Measurements from ENCODE around the gene GNAT2.

Gene GNAT2

DNA sequence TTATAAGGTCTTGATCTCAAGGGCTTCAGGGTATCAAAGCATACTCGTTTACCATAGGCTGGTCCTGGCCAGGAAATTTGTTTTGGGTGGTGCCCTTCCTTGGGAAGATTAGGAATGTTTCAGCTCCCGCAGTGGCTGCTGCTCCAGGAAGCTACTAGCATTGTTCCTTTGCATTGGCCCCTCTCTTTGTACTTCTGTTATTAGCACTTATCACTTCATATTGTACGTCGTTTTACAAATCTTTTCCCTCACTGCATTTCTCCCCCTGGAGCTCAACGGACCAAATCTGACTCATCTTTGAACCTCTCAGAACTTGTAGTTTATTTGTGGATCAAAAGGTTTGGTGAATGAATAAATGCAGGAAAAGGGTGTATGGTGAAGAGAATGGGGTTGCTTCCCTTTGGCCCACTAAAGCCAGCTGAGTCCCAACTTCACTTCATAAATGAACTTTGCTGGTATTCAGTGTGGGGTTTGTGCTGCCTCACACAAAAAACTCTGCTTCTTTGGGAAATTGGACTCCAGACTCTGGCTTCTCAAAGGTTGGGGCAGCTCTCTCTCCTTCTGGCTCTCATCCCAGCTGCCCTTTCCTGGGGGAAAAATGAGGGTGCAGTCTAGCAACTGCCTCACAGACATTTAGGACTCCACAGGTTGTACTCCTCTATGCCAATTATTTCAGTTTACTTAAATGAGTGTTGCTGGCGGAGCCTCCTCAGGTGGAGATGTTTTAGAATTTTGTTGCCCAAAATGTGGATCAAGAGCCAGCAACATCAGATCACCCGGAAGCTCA is 5.9 kb downstream of the GNAT2 start:
- DNase-seq (ENCODE audit: low read depth in 4 of 4, low spot score in 1 of 4), result no peak

DNA sequence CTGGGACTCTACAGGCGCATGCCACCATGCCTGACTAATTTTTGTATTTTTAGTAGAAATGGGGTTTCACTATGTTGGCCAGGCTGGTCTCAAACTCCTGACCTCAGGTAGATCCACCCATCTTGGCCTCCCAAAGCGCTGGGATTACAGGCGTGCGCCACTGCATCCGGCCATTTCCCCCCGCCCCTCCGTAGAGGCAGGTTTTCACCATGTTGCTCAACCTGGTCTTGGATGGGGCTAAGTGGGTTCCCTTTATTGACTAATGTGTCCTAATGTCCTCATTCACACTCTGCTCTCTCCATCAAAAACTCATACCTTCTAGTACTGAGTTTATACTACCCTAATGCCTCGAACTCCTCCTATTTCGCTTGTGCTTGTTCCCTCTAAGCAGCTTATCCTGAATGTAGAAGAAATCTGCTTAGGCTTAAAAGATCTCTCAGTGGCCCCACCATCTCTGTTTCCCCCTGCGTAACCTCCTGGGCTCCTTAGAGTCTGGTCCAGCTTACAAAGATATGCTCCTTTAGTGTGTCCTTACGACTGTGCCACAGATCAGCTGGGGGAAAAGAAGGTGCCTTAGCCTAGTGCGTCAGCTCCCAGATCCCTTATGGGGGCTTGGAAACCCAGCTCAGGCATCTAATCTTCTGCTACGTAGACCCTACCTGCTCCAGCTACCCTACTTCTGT is 8.0 kb downstream of the GNAT2 start:
- DNase-seq (ENCODE audit: low read depth in 4 of 4, low spot score in 1 of 4), result no peak

DNA sequence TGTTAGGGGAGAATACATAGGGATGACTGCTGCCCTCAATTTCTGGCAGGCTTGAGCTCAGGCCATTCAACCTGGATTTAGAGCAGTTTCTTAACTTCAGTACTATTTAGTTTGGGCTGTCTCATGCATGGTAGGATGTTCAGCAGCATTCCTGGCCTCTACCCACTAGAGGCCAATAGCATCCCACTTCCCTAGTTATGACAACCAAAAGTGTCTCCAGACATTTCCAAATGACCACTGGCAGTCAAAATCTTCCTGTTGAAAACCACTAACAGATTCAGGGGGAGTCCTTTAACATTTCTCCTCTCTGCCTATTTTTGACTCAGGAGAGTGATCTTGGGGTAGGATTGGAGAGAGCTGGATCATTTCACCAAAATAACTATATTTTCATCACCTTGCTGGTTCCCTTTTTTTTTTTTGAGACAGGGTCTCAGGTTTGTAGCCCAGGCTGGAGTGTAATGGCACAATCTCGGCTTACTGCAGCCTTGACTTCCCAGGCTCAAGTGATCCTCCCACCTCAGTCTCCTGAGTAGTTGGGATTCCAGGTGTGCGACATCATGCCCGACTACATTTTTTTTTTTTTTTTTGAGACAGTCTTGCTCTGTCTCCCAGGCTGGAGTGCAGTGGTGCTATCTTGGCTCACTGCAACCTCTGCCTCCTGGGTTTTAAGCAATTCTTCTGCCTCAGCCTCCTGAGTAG is 8.7 kb downstream of the GNAT2 start:
- no peak for DNase-seq (ENCODE audit: low read depth in 4 of 4, low spot score in 1 of 4)

DNA sequence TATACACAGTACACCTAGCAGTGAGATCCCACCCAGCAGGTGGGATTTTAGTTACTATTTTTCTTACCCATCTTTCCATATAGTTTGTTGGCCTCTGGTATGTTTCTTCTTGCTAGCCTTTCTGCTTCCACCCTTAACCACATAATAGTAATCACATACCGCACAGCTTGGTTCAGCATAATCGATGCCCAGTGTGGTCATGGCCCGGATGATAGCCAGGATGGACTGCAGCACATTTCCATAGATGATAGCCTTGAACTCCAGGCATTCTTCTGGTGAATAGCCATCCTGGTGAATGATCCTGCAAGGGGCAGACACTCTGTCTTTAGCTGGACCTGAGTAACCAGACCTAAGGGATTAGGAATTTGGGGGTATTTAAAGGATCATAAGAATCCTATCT is 9.5 kb downstream of the GNAT2 start:
- DNase-seq (ENCODE audit: low read depth in 4 of 4, low spot score in 1 of 4), result no peak

DNA sequence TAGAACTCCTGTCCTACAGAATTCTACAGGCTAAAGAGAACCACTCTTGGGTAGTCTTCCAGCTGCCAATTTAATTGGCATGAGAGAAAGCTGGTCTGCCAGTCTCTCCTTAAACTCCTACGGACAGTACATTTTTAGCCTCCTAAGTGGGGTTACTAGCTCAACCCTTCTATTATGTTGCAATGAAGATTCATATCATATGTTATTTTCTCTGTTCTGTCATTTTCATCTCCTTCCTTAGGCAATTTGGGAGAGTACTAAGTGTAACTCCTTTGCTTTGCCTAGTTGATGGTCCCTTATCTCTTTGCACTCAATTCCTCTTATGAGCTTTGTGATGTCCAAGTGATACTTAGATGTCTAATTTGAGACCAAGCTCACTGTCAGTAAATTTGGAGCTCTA is 14.0 kb downstream of the GNAT2 start:
- no peak for DNase-seq (ENCODE audit: low read depth in 4 of 4, low spot score in 1 of 4)

DNA sequence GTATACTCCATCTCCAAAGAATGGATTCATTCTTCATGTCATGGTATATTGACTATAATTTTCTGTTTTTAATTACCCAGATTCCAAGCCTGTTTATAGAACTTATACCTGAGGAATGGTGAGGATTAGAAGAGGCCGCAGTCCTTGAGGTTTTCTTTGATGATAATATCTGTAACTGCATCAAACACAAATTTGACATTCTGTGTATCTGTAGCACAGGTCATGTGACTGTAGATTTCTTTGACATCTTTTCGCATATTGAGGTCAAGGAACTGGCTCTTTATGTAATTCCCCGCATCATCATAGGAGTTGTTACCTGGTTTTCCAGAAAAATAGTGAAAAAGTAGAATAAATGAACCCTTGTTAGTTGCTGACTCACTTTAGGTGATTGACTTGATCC is 16.2 kb downstream of the GNAT2 start:
- DNase-seq (ENCODE audit: low read depth in 4 of 4, low spot score in 1 of 4), result no peak

DNA sequence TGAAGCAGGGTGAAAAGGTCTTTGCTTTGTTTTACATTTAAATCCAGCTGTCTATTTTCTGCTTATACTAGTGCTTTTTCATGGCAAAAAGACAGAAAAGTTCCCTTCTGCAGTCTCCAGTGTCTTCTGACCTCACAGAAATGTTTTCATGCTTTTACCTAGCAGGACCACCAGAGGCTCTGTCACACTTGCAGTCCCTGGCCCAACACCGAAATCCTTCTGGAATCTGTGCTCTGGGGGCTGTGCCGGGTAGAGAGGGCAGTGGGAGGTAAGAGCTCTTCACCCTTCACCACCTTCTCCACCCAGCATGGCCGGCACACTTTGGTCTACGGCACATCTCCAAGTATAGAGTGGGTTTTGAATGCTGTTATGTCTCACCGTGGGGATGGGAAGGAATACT is 20.8 kb downstream of the GNAT2 start:
- no peak for DNase-seq (ENCODE audit: low read depth in 4 of 4, low spot score in 1 of 4)

DNA sequence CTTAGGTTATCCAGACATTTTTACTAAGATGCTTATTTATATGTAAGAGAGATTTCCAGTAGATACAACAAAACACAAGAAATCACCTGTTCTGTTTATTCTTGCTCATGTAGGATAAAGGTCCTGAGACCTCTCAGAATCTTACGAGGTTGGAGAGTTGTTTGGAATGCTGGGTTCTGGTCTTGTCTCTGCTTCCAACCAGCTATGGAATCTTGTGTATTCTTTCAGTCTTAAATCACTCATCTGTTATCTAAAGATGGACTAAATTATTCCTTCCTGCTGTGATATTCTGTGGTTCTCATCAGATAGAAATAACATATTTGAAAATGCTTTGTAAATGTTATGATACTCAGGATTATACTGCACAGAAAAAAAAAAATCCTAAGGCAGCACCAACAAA is 21.3 kb downstream of the GNAT2 start:
- DNase-seq (ENCODE audit: low read depth in 4 of 4, low spot score in 1 of 4), result no peak

DNA sequence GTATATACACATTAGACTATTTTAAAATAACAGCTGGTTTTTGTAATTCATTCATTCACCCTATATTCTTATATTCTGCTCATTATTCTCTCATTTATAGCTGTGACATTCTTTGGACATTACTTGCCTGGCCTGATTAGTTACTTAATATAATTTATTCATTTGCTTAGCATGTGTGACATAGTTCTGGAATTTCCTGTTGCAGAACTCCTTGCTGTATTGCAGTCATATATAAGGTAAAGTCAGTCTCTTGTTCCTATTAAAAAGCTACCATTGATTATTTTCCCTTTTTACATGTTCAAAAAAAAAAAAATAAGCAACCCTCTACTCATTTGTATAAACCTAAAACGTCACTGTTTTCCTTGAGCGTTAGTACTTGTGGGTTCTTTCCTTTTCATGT is 23.9 kb downstream of the GNAT2 start:
- DNase-seq (ENCODE audit: low read depth in 4 of 4, low spot score in 1 of 4), result no peak

DNA sequence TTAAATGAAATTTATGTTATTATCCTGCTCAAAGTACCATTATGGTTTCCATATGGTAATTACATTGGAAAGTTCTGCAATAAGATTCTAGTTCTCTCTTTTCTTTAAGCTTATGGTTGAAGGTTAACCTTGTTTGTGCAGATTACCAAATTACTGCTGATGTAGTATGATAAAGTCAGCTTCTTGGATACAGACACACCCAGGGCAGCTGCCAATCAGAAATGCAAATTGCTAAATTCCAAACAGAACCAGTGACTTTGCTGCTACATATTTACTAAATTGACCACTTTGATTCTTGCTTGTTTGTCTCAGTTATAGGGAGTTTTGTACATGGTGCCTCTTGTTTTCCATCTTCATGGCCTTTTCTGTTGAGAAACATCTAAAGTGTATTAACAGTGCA is 26.5 kb downstream of the GNAT2 start:
- DNase-seq (ENCODE audit: low read depth in 4 of 4, low spot score in 1 of 4), result no peak

DNA sequence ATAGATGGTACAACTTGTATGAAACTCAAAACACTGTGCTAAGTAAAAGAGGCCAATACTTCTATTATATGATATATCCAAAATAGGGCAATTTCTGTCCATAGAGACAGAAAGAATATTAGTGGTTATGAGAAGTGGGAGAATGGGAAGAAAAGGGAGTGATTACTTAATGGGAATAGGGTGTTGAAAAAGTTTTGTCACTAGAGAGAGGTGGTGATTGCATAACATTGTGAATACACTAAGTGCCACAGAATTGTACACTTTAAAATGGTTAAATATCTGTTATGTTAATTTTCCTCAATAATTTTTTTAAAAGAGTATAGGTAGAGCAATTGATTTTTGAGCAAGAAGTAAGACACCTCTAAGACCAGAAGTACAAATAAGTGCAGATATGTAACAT is 29.7 kb downstream of the GNAT2 start:
- DNase-seq (ENCODE audit: low read depth in 4 of 4, low spot score in 1 of 4), result no peak

DNA sequence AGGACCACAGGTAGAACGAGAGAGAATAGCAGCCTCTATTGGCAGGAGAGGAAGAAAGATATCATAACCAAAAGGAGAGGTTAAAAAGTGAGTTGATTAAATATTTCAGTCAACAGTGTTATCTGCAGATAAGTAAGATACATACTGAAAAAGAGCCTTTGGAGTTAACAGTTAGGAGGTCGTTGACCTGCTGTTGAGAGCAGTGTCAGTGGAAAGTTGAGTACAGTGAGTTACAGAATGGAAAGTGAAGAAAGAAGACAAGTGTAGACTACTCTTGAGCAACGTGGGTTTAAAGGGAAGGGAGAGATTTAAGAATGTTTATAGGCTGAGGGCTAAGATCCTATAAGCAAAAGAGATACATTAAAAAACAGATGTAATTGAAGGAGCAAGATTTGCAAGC is 30.2 kb downstream of the GNAT2 start:
- no peak for DNase-seq (ENCODE audit: low read depth in 4 of 4, low spot score in 1 of 4)

DNA sequence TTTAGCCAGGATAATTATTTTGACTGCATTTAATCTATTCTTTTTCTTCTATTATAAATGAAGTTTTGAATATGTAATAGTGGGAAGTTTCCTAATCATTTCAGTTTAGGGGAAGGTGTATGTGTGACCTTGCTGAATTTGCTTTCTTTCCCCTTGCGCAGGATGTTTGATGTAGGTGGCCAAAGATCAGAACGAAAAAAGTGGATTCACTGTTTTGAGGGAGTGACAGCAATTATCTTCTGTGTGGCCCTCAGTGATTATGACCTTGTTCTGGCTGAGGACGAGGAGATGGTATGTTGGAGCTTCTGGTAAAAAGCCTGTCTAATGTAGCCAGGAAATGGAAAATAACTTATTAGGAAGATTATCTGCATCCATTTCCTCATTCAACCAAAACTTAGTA is 33.4 kb downstream of the GNAT2 start:
- DNase-seq (ENCODE audit: low read depth in 4 of 4, low spot score in 1 of 4), result no peak

DNA sequence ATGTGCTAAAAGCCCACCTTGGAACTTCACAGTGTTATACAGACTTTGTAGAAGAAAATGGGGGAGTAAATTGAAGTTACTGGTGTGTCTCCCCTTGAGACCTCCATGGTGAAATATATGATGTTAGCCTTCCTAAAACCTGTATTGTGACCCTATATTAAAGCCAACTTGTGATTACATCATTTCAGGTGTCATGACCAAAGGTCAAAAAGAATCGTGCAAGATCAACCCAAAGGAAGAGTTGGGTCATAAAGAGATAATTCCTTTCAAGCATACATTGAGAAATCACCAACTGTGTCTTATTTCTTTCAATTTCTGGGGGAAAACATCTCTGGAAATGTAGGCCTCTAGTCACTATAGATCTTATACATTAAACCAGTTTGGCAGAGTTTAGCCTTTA is 34.6 kb downstream of the GNAT2 start:
- no peak for DNase-seq (ENCODE audit: low read depth in 4 of 4, low spot score in 1 of 4)

DNA sequence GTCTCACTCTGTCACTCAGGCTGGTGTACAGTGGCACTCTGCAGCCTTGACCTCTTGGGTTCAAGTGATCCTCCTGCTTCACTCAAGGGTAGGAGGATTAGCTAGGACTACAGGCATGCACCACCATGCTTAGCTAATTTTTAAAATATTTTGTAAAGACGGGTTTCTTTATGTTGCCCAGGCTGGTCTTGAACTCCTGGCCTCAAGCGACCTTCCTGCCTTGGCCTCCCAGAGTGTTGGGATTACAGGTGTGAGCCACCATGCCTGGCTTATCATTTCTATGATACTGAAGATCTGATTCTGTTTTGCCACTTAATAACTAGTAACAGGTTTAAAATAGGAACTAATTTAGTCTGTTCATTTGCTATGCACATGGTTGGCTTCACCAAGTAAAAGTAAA is 37.4 kb downstream of the GNAT2 start:
- DNase-seq (ENCODE audit: low read depth in 4 of 4, low spot score in 1 of 4), result no peak

DNA sequence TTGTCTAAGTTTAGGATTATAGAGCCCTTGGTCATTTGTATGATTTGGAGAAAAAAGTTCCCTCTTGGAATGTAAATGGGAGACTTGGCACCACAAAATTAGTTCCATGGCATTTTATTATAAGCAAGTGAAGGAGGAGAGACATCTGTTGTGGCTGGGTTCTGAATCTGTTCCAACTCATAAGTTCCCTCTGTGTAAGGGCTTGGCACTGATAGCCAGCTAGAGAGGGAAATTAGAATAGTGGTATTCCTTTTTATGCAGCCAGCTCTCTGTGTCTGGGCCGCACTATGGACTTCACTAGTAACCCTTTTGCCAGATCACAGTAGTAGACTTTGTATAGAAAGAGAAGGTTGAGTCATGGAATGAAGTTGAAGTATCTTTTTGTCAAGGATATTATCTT is 39.9 kb downstream of the GNAT2 start:
- no peak for DNase-seq (ENCODE audit: low read depth in 4 of 4, low spot score in 1 of 4)

DNA sequence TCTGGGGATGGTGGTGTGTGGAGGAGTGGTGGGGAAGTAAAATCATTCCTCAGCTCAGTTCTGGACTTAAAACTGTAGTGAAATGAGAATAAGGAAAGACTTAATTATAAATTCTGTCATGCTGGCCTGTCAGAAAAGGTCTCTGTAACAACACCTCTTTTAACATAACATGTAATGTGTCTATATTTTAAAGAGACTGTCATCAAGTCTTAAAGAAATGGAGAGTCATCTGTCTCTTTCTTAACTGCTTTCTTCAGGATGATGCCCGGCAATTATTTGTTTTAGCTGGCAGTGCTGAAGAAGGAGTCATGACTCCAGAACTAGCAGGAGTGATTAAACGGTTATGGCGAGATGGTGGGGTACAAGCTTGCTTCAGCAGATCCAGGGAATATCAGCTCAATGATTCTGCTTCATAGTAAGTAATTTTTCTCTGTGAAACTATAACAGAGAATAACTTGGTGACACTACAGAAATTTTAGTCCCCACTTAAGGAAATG is 40.4 kb downstream of the GNAT2 start:
- no peak for DNase-seq (ENCODE audit: low read depth in 4 of 4, low spot score in 1 of 4)

DNA sequence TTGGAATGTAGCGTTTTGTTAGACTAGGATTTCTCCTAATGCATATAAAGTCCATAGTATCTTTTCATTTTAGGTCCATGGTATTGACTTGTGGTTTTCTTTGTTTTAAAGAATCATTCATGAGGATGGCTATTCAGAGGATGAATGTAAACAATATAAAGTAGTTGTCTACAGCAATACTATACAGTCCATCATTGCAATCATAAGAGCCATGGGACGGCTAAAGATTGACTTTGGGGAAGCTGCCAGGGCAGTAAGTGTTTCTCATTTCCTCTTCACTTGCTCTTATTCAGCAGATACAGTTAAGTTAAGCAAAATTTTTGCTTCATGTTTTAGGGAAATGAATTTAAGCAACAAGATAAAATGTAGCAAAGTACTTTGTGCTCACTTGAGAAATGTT is 45.6 kb downstream of the GNAT2 start:
- DNase-seq (ENCODE audit: low read depth in 4 of 4, low spot score in 1 of 4), result no peak

DNA sequence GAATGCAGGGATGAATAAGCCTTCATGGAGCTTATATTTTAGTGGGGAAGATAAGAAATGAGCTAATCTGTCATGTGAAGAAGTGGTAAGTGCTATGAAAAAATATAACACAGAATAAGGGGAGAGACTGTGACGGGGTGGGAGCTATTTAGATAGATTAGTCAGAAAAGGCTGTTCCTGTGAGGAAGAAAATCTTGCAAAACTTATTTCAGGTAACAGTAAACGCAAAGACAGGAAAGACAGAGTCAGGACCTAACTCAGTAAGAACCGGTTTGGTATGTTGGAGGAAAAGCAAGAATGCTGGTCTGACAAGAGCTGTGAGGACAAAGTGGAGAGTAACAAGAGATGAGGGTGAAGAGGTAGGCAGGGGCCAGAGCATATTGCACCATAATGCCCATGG is 49.0 kb downstream of the GNAT2 start:
- no peak for DNase-seq (ENCODE audit: low read depth in 4 of 4, low spot score in 1 of 4)

DNA sequence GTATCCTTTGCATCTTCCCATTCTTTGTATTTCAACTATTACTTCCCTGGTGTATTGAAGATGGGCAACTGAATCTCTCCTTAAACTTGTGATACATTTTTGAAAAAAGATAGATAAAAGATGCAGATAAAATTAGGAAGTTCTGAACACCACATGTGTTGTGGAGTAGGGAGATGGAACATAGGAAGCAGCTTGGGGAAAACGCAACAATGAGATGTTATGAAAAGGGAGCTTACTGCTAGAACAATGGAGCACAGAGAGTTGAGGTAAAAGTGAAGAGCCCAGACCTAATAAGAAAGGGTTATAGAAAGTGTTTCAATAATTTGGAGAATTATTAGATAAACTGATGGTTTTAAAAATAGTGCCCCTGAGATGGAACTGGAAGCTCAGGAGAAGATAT is 50.1 kb downstream of the GNAT2 start:
- DNase-seq (ENCODE audit: low read depth in 4 of 4, low spot score in 1 of 4), result no peak

DNA sequence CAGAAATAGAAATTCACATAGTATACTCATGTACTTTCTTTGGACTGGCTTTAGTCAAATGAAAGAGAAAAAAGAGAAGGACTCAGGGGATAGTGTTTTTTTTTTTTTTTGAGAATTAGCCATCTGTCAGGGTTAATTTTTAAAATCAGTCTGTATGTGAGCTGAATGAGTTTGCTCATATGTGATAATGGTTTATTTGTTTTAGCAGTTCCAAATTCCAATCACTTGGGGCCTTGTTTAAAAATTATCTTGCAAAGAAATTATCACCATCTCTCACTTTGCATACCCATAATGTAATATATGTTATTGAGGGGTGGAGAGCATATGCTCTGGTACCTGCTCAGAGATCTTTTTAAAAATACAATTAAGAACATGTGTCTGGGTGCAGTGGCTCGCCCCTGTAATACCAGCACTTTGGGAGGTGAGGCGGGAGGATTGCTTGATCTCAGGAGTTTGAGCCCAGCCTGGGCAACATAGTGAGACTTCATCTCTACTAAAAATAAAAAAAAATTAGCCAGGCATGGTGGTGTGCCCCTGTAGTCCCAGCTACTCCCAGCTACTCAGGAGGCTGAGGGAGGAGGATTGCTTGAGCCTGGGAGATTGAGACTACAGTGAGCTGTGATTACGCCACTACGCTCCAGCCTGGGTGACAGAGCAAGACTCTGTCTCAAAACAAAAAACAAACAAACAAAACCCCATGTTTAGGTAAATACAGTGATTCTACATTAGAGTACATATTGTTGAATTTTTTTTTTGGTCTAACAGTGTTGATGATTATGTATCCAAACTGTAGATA is 51.3 kb downstream of the GNAT2 start:
- no peak for DNase-seq (ENCODE audit: low read depth in 4 of 4, low spot score in 1 of 4)
